Central memory CD8-positive, alpha-beta T cell (primary cell): Measurements from ENCODE around the gene SLC30A9.

Source experiments
- ATAC-seq: fragments of 150-1000 bp; cut with Tn5 transposase; replicated peaks from 2 replicates; pipeline ENCODE4 v1.10.0; 2022; ENCODE audit warnings: mild to moderate bottlenecking, moderate FRiP score, moderate number of reproducible peaks; ENCODE audit not compliant: poor library complexity, severe bottlenecking; ENCODE audit errors: extremely low read depth
- DNase-seq, 2 donors: peaks; one replicate each; pipeline ENCODE4 v3.0.0; 2021; ENCODE audit warnings: low spot score in 2 of 2
- H3K27ac Mint-ChIP-seq: one replicate; pipeline ENCODE4 v1.8.0; 2022; ENCODE audit warnings: low read depth, mild to moderate bottlenecking, moderate library complexity, mixed read lengths
- H3K27me3 Mint-ChIP-seq: one replicate; pipeline ENCODE4 v1.8.0; 2022; ENCODE audit warnings: mixed read lengths
- H3K36me3 Mint-ChIP-seq: one replicate; pipeline ENCODE4 v1.8.0; 2022; ENCODE audit warnings: mild to moderate bottlenecking, moderate library complexity, mixed read lengths; ENCODE audit not compliant: insufficient read depth
- H3K4me1 Mint-ChIP-seq: one replicate; pipeline ENCODE4 v1.8.0; 2022; ENCODE audit warnings: mixed read lengths
- H3K4me3 Mint-ChIP-seq: one replicate; pipeline ENCODE4 v1.8.0; 2022; ENCODE audit warnings: mild to moderate bottlenecking, moderate library complexity, mixed read lengths
- H3K9me3 Mint-ChIP-seq: one replicate; pipeline ENCODE4 v1.8.0; 2022; ENCODE audit warnings: mixed read lengths

SLC30A9 gene

DNA sequence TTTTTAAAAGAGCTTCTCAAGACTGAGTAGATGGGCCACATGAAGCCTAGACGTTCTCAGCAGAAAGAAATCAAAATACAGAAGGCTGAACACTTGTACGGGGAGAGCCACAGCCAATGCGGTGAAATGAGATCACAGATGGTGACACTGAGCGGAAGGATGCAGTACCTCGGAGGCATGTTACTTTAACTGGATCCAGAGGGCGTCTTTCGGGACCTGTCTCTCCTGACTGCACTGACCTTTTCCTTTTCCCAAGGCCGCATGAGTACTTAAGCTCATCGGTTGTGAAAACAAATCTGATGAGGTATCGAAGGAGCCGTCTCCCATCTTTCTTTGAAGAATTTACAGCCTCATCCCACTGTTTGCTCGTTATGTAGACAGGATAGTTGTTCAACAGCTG, 129.6 kb downstream of the SLC30A9 start:
- ATAC-seq = no peak
- Mint-ChIP-seq H3K27ac (no peak overlapping the region), H3K36me3 (no peaks in the 10 kb centered on the region), H3K9me3 (no peaks in the 10 kb centered on the region), H3K4me3 (no peak overlapping the region), H3K27me3 (peaks cover 61% of the 10 kb centered on the region), H3K4me1 (no peaks in the 10 kb centered on the region)
- DNase-seq = no peak

DNA sequence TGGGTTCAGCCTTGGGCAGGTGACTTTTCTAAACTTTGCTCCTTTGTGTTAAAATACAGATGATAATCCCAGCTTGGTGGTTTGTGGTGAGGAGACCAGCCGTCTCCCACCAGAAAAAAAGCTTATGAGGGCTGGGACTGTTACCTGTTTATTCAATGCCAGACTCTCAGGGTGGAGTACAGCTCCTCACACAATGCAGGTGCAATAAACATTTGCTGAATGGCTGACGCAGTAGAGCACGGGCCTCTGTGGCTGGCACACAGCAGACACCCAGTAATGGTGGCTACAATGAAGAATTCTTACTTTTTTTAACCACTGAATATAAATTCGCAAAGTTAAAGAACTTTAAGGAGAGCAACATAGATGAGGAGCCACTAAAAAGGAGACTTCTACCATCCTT, 131.9 kb downstream of the SLC30A9 start:
- H3K36me3 Mint-ChIP-seq = no peaks in the 10 kb centered on the region
- H3K9me3 Mint-ChIP-seq = no peaks in the 10 kb centered on the region
- H3K4me3 Mint-ChIP-seq = no peak overlapping the region
- H3K27ac Mint-ChIP-seq = no peak overlapping the region
- ATAC-seq (no peak), DNase-seq (no peak)
- no peaks in the 10 kb centered on the region for H3K4me1 Mint-ChIP-seq
- peaks cover 48% of the 10 kb centered on the region for H3K27me3 Mint-ChIP-seq

DNA sequence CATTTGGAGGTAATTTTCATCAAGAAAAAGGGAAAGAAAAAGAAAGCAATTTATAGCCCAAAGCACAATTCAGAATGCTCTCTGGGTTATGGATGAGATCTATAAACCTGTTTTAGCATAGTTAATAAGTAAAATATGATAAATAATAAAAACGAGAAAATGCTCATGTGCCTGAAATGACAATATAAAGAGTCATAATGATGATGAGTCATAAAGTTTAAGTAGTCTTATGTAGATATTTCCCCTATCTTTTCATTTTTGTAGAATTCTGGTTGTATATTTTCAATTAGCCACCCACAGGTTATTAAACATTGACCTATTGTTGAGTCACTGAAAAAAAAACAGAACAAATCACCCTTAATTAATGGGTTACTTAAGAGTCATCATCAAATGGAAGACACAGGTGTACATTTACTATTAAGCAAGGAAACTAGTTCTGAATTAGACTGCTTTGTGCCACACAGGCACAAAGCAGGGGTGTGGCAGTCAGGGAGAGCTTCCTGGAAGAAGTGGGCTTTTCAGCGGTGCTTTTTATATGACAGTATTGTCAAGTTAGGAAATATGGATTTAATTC, 132.8 kb downstream of the SLC30A9 start:
- H3K27me3 Mint-ChIP-seq = peaks cover 54% of the 10 kb centered on the region
- DNase-seq (no peak), ATAC-seq (no peak)
- peaks cover 2% of the 10 kb centered on the region for H3K36me3 Mint-ChIP-seq
- no peak overlapping the region for H3K27ac Mint-ChIP-seq
- no peaks in the 10 kb centered on the region for H3K9me3 Mint-ChIP-seq
- no peaks in the 10 kb centered on the region for H3K4me1 Mint-ChIP-seq
- no peak overlapping the region for H3K4me3 Mint-ChIP-seq

DNA sequence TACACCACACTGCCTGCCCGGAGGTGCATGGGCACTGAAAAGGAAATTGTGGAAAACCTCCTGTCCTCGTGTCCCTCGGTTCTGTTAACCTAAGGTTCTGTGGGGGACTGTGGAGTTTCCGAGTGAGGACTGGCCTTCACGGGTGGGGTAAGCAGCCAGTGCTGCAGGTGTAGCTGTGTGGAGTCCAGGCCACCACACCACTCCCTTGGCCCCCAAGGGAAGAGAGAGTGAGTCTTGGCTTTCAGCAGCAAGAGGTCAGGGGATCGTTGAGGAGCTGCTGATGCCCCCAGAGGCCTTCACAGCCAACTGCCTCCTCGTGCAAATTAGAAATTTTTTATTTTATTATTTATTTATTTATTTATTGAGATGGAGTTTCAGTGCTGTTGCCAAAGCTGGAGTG, 141.8 kb downstream of the SLC30A9 start:
- Mint-ChIP-seq H3K27me3 (peaks cover 32% of the 10 kb centered on the region), H3K9me3 (no peaks in the 10 kb centered on the region), H3K4me1 (no peaks in the 10 kb centered on the region), H3K27ac (no peak overlapping the region), H3K4me3 (no peak overlapping the region), H3K36me3 (peaks cover 2% of the 10 kb centered on the region)
- no peak for ATAC-seq
- DNase-seq = no peak

DNA sequence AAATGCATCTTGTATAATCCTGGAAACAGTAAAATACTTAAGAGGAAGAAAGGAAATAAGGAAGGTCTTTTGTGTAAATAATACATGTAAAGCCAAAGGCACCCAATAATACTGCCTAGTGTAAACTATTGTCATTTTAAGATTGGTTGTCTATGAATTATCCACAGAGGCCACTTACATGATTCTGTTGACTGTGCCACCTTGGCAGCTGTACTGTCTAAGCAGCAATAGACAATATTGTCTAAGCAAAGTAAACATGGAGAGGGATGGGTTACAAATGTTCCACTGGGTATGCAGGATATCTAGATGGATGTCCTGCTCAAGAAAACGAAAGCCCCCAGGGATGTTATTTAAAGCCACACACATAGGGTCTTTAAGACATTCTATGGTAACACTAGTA, 142.7 kb downstream of the SLC30A9 start:
- peaks cover 34% of the 10 kb centered on the region for H3K27me3 Mint-ChIP-seq
- ATAC-seq (no peak), DNase-seq (no peak)
- H3K4me1 Mint-ChIP-seq = no peaks in the 10 kb centered on the region
- no peaks in the 10 kb centered on the region for H3K9me3 Mint-ChIP-seq
- no peaks in the 10 kb centered on the region for H3K36me3 Mint-ChIP-seq
- H3K27ac Mint-ChIP-seq = no peak overlapping the region
- no peak overlapping the region for H3K4me3 Mint-ChIP-seq

DNA sequence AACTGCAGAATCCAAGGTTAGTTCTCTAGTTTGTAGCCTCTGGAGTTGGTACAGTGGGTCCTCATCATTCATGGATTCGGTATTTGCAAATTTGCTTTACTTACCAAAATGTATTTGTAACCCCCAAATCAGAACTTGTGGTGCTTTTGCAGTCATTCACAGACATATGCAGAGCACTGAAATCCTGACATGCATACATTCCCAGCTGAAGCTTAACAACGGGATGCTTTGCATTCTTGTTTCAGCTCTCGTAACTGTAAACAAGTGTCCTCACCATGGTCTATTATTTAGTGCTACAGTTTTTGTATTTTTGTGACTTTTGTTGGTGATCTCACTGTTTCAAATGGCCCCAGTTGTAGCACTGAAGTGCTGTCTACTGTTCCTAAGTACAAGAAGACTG, 146.0 kb downstream of the SLC30A9 start:
- Mint-ChIP-seq H3K4me3 (no peak overlapping the region), H3K4me1 (no peaks in the 10 kb centered on the region), H3K27me3 (peaks cover 39% of the 10 kb centered on the region), H3K27ac (no peak overlapping the region), H3K9me3 (no peaks in the 10 kb centered on the region), H3K36me3 (no peaks in the 10 kb centered on the region)
- ATAC-seq = no peak
- DNase-seq = no peak
